DMS79 (cell line): ENCODE measurements around the gene XYLT1.

Experiments
- DNase-seq: peaks from one replicate; lab custom pipeline; 2025; lab: John Stamatoyannopoulos, UW

The XYLT1 gene

GRCh38 chr16:17145029-17145428 lies 325.7 kb downstream of the XYLT1 start:
- no peak for DNase-seq

GRCh38 chr16:17144431-17144830 lies 326.3 kb downstream of the XYLT1 start:
- no peak for DNase-seq

- DNase-seq, result no peak
Observed at GRCh38 chr16:17143546-17144419, 327.0 kb downstream of the XYLT1 start.

- no peak for DNase-seq
Observed at GRCh38 chr16:17138801-17139200, 332.0 kb downstream of the XYLT1 start.

- no peak for DNase-seq
Observed at GRCh38 chr16:17135439-17135838, 335.3 kb downstream of the XYLT1 start.

GRCh38 chr16:17134586-17134985 lies 336.2 kb downstream of the XYLT1 start:
- no peak for DNase-seq

- no peak for DNase-seq
Observed at GRCh38 chr16:17133851-17134250, 336.9 kb downstream of the XYLT1 start.

GRCh38 chr16:17131351-17131750 lies 339.4 kb downstream of the XYLT1 start:
- DNase-seq, result no peak

- no peak for DNase-seq
Observed at GRCh38 chr16:17130733-17131132, 340.0 kb downstream of the XYLT1 start.

- no peak for DNase-seq
Observed at GRCh38 chr16:17129971-17130370, 340.8 kb downstream of the XYLT1 start.

GRCh38 chr16:17128791-17129190 lies 342.0 kb downstream of the XYLT1 start:
- no peak for DNase-seq

- DNase-seq, result no peak
Observed at GRCh38 chr16:17126156-17126555, 344.6 kb downstream of the XYLT1 start.

- DNase-seq, result no peak
Observed at GRCh38 chr16:17125671-17126070, 345.1 kb downstream of the XYLT1 start.

GRCh38 chr16:17117906-17118577 lies 352.7 kb downstream of the XYLT1 start:
- DNase-seq, result no peak

GRCh38 chr16:17116595-17117322 lies 354.0 kb downstream of the XYLT1 start:
- DNase-seq, result peak; percentile 5

GRCh38 chr16:17109413-17109812 lies 361.3 kb downstream of the XYLT1 start:
- no peak for DNase-seq

GRCh38 chr16:17108596-17108995 lies 362.2 kb downstream of the XYLT1 start:
- DNase-seq, result no peak

GRCh38 chr16:17107450-17107849 lies 363.3 kb downstream of the XYLT1 start:
- no peak for DNase-seq

GRCh38 chr16:17106243-17106791 lies 364.4 kb downstream of the XYLT1 start:
- DNase-seq, result no peak

GRCh38 chr16:17105239-17105797 lies 365.4 kb downstream of the XYLT1 start:
- DNase-seq, result no peak

GRCh38 chr16:17104654-17105053 lies 366.1 kb downstream of the XYLT1 start:
- DNase-seq, result no peak

GRCh38 chr16:17103216-17103615 lies 367.5 kb downstream of the XYLT1 start:
- no peak for DNase-seq
